HG02798 (cell line): Measurements from ENCODE around the gene FAXDC2.

ENCODE experiments used
- ATAC-seq: cut with Tn5 transposase; IDR thresholded peaks from one replicate; pipeline ENCODE4 v1.9.1; 2021; ENCODE audit warnings: mild to moderate bottlenecking; ENCODE audit not compliant: unreplicated experiment, poor library complexity

The FAXDC2 gene

GRCh38 chr5:154770111-154770510 lies 80.3 kb downstream of the FAXDC2 start:
- no peak for ATAC-seq
